Astrocyte (in vitro differentiated cells and primary cell): ENCODE data around the gene EAF1.
"Not testable (repeated sequence)": the region's sequence is repeated elsewhere in the genome, so short reads cannot be mapped to it uniquely, and the experiment has no call there.

ENCODE experiments used
- EZH2 ChIP-seq: IDR thresholded peaks from 2 replicates; pipeline ENCODE4 v1.6.1; 2012; ENCODE audit warnings: mild to moderate bottlenecking, low read length, inconsistent platforms; ENCODE audit not compliant: insufficient read depth
- TF ChIP-seq, protein P1 (sequence below): IDR thresholded peaks from 2 replicates; pipeline ENCODE4 v1.5.1; 2011; ENCODE audit warnings: low read depth, mild to moderate bottlenecking, inconsistent platforms, low read length, moderate library complexity; ENCODE audit not compliant: insufficient read depth

DNA sequence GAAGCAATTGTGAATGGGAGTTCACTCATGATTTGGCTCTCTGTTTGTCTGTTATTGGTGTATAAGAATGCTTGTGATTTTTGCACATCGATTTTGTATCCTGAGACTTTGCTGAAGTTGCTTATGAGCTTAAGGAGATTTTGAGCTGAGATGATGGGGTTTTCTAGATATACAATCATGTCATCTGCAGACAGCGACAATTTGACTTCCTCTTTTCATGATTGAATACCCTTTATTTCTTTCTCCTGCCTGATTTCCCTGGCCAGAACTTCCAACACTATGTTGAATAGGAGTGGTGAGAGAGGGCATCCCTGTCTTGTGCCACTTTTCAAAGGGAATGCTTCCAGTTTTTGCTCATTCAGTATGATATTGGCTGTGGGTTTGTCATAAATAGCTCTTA lies 34.1 kb upstream of the EAF1 start:
- TF ChIP-seq, protein P1, sequence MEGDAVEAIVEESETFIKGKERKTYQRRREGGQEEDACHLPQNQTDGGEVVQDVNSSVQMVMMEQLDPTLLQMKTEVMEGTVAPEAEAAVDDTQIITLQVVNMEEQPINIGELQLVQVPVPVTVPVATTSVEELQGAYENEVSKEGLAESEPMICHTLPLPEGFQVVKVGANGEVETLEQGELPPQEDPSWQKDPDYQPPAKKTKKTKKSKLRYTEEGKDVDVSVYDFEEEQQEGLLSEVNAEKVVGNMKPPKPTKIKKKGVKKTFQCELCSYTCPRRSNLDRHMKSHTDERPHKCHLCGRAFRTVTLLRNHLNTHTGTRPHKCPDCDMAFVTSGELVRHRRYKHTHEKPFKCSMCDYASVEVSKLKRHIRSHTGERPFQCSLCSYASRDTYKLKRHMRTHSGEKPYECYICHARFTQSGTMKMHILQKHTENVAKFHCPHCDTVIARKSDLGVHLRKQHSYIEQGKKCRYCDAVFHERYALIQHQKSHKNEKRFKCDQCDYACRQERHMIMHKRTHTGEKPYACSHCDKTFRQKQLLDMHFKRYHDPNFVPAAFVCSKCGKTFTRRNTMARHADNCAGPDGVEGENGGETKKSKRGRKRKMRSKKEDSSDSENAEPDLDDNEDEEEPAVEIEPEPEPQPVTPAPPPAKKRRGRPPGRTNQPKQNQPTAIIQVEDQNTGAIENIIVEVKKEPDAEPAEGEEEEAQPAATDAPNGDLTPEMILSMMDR: not testable (repeated sequence)
- TF ChIP-seq EZH2: not testable (repeated sequence)
